Mesothelial cell of epicardium (in vitro differentiated cells): ENCODE data around the gene MEGF11. TPM values are rescaled to one million over a fixed set of nuclear protein-coding genes. Genes with fewer than 3 reads are reported as not detected.

Experiments used
- DNase-seq, 2 experiments: peaks; one replicate each; pipeline ENCODE4 v3.0.0; 2021; ENCODE audit warnings: low spot score in 2 of 2; ENCODE audit not compliant: unreplicated experiment in 2 of 2
- H3K27ac Mint-ChIP-seq: 2 replicates; pipeline ENCODE4 v1.8.0; 2021; ENCODE audit warnings: mixed read lengths
- H3K27me3 Mint-ChIP-seq: 2 replicates; pipeline ENCODE4 v1.8.0; 2021; ENCODE audit warnings: low read depth, mixed read lengths
- H3K36me3 Mint-ChIP-seq: 2 replicates; pipeline ENCODE4 v1.8.0; 2021; ENCODE audit warnings: mixed read lengths
- H3K4me1 Mint-ChIP-seq: 2 replicates; pipeline ENCODE4 v1.8.0; 2021; ENCODE audit warnings: mixed read lengths
- H3K4me3 Mint-ChIP-seq: 2 replicates; pipeline ENCODE4 v1.8.0; 2021; ENCODE audit warnings: mild to moderate bottlenecking, moderate library complexity, mixed read lengths
- H3K9me3 Mint-ChIP-seq: 2 replicates; pipeline ENCODE4 v1.8.0; 2021; ENCODE audit warnings: mixed read lengths
- CTCF ChIP-seq: fragments of 200-600 bp; sonication (generic); IDR thresholded peaks from one replicate; pipeline ENCODE4 v1.5.0; 2021; ENCODE audit warnings: antibody characterized with exemption; ENCODE audit not compliant: unreplicated experiment
- total RNA-seq: library from RNA; stranded (reverse); gene quantifications from 3 replicates; pipeline ENCODE4 v1.2.1, GENCODE V29; 2021

Gene MEGF11
- total RNA-seq, 1 donor from 2014 or later, result 3.7 TPM

- H3K27ac Mint-ChIP-seq, result no peak overlapping the region
- no peak for TF ChIP-seq CTCF
- peaks cover 42% of the 10 kb centered on the region for H3K4me1 Mint-ChIP-seq
- H3K4me3 Mint-ChIP-seq, result no peak overlapping the region
- H3K9me3 Mint-ChIP-seq, result no peaks in the 10 kb centered on the region
- no peak for DNase-seq
- no peaks in the 10 kb centered on the region for H3K36me3 Mint-ChIP-seq
- peaks cover 12% of the 10 kb centered on the region for H3K27me3 Mint-ChIP-seq
Measured at GRCh38 chr15:66040211-66040892, 213.2 kb downstream of the MEGF11 start.

GRCh38 chr15:66039117-66039871 is 214.3 kb downstream of the MEGF11 start:
- peaks cover 12% of the 10 kb centered on the region for H3K27me3 Mint-ChIP-seq
- H3K4me3 Mint-ChIP-seq, result no peak overlapping the region
- H3K36me3 Mint-ChIP-seq, result no peaks in the 10 kb centered on the region

GRCh38 chr15:66038387-66039116 is 215.0 kb downstream of the MEGF11 start:
- TF ChIP-seq CTCF, result no peak
- DNase-seq, result no peak
- Mint-ChIP-seq H3K27ac (peak overlapping the region; percentile 67), H3K36me3 (no peaks in the 10 kb centered on the region), H3K27me3 (peaks cover 12% of the 10 kb centered on the region), H3K4me1 (peaks cover 42% of the 10 kb centered on the region), H3K9me3 (peaks cover 4% of the 10 kb centered on the region), H3K4me3 (no peak overlapping the region)

More at GRCh38 chr15:66039117-66039871, 214.3 kb downstream of the MEGF11 start:
- peaks cover 42% of the 10 kb centered on the region for H3K4me1 Mint-ChIP-seq
- no peak for DNase-seq
- H3K27ac Mint-ChIP-seq, result no peak overlapping the region
- H3K9me3 Mint-ChIP-seq, result peaks cover 4% of the 10 kb centered on the region
- TF ChIP-seq CTCF, result no peak

- Mint-ChIP-seq H3K4me3 (no peak overlapping the region), H3K27me3 (peaks cover 12% of the 10 kb centered on the region), H3K9me3 (peaks cover 11% of the 10 kb centered on the region), H3K36me3 (no peaks in the 10 kb centered on the region), H3K27ac (no peak overlapping the region), H3K4me1 (peaks cover 34% of the 10 kb centered on the region)
- TF ChIP-seq CTCF, result no peak
- no peak for DNase-seq
Measured at GRCh38 chr15:66036859-66037258, 216.7 kb downstream of the MEGF11 start.

GRCh38 chr15:66035901-66036300 is 217.6 kb downstream of the MEGF11 start:
- no peak for DNase-seq
- Mint-ChIP-seq H3K27me3 (peaks cover 12% of the 10 kb centered on the region), H3K36me3 (no peaks in the 10 kb centered on the region), H3K4me3 (no peak overlapping the region), H3K9me3 (peaks cover 14% of the 10 kb centered on the region), H3K27ac (no peak overlapping the region), H3K4me1 (peaks cover 32% of the 10 kb centered on the region)
- no peak for TF ChIP-seq CTCF
